HG02884 (cell line): Measurements from ENCODE around the gene IGSF21.
"Not testable (repeated sequence)": the region's sequence is repeated elsewhere in the genome, so short reads cannot be mapped to it uniquely, and the experiment has no call there.

ENCODE experiments used
- ATAC-seq: cut with Tn5 transposase; IDR thresholded peaks from one replicate; pipeline ENCODE4 v1.9.1; 2021; ENCODE audit warnings: mild to moderate bottlenecking, moderate library complexity; ENCODE audit not compliant: unreplicated experiment

The IGSF21 gene

GRCh38 chr1:18352636-18353265 lies 245.2 kb downstream of the IGSF21 start:
- ATAC-seq: no peak

GRCh38 chr1:18353528-18353927 lies 245.9 kb downstream of the IGSF21 start:
- ATAC-seq: no peak

- ATAC-seq: no peak
Measured at GRCh38 chr1:18353992-18354391, 246.4 kb downstream of the IGSF21 start.

GRCh38 chr1:18354612-18355011 lies 247.0 kb downstream of the IGSF21 start:
- ATAC-seq: no peak

- no peak for ATAC-seq
Measured at GRCh38 chr1:18357622-18358230, 250.1 kb downstream of the IGSF21 start.

- no peak for ATAC-seq
Measured at GRCh38 chr1:18358600-18358999, 251.0 kb downstream of the IGSF21 start.

- ATAC-seq: no peak
Measured at GRCh38 chr1:18360251-18360650, 252.7 kb downstream of the IGSF21 start.

- no peak for ATAC-seq
Measured at GRCh38 chr1:18362150-18362549, 254.6 kb downstream of the IGSF21 start.

- no peak for ATAC-seq
Measured at GRCh38 chr1:18363436-18363835, 255.8 kb downstream of the IGSF21 start.

GRCh38 chr1:18365099-18365705 lies 257.6 kb downstream of the IGSF21 start:
- ATAC-seq: no peak

GRCh38 chr1:18372505-18372904 lies 264.9 kb downstream of the IGSF21 start:
- not testable (repeated sequence) for ATAC-seq

GRCh38 chr1:18373151-18373550 lies 265.6 kb downstream of the IGSF21 start:
- ATAC-seq: no peak

- ATAC-seq: no peak
Measured at GRCh38 chr1:18373882-18374493, 266.4 kb downstream of the IGSF21 start.

GRCh38 chr1:18376661-18377060 lies 269.1 kb downstream of the IGSF21 start:
- ATAC-seq: no peak

- no peak for ATAC-seq
Measured at GRCh38 chr1:18380288-18380687, 272.7 kb downstream of the IGSF21 start.

- no peak for ATAC-seq
Measured at GRCh38 chr1:18384059-18384458, 276.5 kb downstream of the IGSF21 start.

GRCh38 chr1:18384471-18384870 lies 276.9 kb downstream of the IGSF21 start:
- no peak for ATAC-seq

- no peak for ATAC-seq
Measured at GRCh38 chr1:18385239-18385790, 277.7 kb downstream of the IGSF21 start.

GRCh38 chr1:18386591-18386990 lies 279.0 kb downstream of the IGSF21 start:
- ATAC-seq: no peak

GRCh38 chr1:18387307-18387706 lies 279.7 kb downstream of the IGSF21 start:
- ATAC-seq: no peak

GRCh38 chr1:18390953-18391352 lies 283.4 kb downstream of the IGSF21 start:
- ATAC-seq: no peak
